GM21526 (cell line): ENCODE measurements around the gene PTPRR.

Experiments
- ATAC-seq: cut with Tn5 transposase; IDR thresholded peaks from one replicate; pipeline ENCODE4 v1.9.1; 2021; ENCODE audit warnings: moderate library complexity; ENCODE audit not compliant: unreplicated experiment, low FRiP score

PTPRR gene

GRCh38 chr12:70657616-70658286 is 262.8 kb downstream of the PTPRR start:
- no peak for ATAC-seq

DNA sequence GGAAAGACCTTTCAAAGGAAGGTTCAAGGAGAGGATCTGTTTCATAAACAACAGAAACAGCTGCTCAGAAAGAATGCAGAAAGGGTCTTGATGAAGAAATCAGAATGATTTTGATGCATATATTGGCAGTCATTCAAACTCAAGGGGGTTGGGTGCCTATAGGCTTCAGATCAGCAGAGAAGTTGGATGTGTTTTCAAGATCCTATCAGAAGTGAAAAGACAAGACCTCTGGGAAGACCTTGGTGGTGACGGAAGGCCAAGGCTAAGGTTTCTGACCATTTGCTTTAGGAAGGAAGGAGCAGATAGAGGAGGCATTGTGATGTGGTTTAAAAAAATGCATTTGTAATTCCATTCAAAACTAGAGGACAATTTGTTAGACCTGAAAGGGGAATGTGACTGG is 268.1 kb downstream of the PTPRR start:
- ATAC-seq, result no peak

GRCh38 chr12:70648831-70649230 is 271.7 kb downstream of the PTPRR start:
- no peak for ATAC-seq

GRCh38 chr12:70648191-70648590 is 272.3 kb downstream of the PTPRR start:
- no peak for ATAC-seq

DNA sequence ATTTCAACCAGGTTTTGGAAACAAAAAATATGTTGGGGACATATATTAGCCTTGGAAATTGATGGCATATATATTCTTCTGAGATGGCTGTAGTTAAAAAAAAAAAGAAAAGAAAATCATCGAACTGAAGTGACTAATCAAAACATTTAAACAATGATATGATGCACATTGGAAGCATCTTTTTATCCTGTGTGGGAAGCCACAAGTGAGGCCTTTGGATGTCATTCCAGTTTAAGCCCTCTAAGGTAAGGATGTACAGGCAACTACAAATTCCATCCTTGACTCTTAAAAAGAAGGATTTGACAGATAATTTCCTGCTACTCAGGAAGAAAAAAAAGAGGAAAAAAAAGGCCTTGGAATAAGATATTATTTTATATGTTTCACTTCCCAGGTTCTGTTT is 273.7 kb downstream of the PTPRR start:
- ATAC-seq, result no peak

DNA sequence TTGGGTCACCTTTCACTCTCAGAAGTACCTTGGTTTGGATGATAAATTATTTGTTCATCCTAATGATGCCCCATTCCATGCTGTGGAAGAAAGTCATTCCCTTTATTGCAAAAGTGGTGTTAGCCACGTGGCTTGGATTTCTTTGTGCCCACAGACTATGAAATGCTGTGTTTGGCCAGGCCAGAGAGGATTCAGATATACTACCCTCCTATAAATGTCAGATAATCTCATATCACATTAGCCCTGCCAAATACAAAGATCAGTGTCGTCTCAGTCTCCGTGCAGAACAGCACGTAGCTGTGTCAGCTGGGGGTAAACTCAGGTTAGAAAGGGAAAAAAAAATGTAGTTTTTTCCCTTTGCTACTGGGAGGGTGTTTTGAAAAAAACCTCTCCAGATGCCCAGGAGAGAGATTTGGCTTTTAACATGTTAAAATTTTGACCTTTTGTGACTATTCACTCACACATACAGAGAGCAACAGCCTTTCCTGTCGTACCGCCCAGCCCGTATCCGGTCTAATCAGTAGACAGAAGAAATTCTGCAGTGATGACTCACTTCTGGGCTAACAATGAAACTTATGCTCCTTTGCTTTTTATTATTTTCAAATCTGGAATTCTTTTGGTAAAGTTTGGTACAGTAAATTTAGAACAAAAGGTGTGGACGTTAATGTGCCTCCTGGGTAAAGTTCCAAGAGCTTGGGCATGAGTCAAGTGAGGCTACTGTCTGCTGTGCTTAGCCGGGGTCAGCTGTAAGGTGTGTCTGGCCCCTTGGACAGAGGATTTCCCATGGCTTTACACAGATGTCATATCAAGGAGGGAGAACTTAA is 274.8 kb downstream of the PTPRR start:
- no peak for ATAC-seq

DNA sequence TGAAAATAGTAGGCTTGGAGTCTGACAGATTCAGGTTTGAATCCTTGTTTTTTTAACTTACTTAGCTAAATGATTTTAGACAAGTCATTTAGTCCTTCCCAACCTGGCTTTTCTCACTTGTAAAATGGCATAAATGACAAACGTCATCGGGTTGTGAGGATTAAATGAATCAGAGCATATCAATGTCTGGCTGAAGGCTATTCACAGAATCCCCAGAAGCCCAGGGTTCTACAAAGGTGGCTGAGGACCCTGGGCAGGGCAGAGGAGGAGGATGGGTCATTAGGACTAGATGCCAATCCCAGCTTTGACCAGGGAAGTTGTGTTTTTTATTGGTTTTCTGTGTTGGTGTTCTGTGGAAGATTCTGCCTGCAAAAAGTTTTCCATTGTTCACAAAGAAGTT is 275.7 kb downstream of the PTPRR start:
- ATAC-seq, result no peak

DNA sequence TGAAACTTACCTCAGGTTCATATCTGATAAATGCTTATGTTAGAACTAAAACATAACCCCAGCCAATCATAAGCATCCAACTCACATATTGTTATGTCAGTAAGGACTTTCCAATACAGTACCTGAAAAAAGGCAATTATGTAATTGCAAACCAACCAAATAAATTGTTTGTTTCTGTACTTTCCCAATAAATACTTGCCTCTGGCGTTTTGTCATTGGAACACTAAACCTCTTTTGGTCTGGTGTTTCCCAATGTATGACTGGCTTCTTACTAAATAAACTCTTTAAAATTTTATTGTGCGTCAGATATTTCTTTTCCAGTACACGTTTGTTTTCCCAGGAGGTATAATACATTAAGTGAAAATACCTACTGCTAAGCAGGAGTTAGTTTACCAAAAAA is 276.6 kb downstream of the PTPRR start:
- no peak for ATAC-seq

GRCh38 chr12:70641691-70642090 is 278.8 kb downstream of the PTPRR start:
- ATAC-seq, result no peak

GRCh38 chr12:70640901-70641300 is 279.6 kb downstream of the PTPRR start:
- ATAC-seq, result no peak

- no peak for ATAC-seq
Measured at GRCh38 chr12:70639535-70639934, 281.0 kb downstream of the PTPRR start.

DNA sequence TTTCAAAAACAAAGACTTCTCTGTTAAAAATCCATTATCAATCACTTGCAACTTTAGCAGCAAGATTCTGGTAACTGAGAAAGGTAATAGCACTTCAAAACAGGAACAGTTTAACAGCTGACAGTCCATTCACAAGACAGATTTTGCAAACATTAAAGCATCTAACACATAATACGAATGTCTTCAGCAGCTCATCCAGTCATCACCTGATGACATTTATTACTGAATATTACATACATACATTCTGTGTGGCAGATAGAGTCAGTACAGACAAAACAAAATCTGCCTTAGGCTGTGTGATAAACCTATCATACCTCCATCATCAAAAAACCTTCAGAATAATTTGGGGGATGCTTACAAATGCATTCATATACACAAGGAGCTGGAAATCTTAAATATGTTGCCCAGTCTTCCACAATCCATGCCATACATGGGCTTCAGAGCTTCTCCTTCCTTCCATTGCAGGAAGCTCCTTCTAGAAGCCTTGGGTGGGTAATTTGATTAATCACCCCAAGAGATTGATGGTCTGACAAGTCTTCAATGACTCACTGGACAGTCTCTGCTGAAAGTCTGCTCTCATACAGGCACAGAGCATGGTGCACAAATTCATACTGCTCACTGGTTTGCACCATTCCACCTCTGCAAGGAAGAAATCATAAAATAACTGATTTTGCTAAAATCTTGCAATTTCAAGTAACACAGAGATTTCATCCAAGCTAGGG is 281.7 kb downstream of the PTPRR start:
- ATAC-seq, result no peak

DNA sequence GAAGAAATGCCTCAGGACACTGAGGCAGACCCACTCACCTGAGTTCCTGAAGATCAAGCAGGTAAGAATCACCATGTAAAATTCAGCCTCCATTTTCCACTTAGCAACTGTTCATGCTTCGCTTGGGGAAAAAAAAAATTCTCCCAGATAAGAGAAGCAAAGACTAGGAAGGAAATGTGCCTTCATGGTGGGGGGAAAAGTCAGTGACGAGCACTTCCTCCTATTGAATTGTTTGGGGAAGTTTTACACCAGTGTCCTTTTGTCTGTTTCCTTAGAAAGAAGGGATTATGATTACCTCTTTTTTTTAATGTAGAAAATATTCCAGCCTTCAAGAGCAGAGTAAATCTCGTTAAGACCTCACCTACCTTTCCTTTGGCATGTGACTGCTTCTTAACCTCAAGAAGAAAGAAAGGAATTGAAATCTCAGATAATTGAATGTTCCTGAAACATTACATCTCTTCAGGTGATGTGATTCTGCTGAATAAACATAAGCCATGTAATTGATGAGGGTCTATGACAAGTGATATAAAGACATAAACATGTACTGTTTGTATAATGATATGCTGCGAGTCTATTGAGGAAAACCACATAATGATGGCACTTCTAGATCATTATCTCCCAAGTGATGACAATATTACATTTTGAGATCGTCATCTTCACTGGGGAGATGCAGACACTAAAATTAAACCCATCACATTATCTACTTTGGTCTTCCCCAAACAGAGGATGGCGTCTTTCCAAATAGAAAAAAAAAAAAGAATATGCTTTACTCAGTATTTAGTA is 283.0 kb downstream of the PTPRR start, which contains the start of gene PTPRB:
Gene PTPRB, minus strand, starts transcription at position 127 of the 783 bp plus-strand sequence. Its CDS starts 34 bp downstream, at position 93.
- ATAC-seq, result no peak

- ATAC-seq, result no peak
Measured at GRCh38 chr12:70635755-70636154, 284.8 kb downstream of the PTPRR start.

DNA sequence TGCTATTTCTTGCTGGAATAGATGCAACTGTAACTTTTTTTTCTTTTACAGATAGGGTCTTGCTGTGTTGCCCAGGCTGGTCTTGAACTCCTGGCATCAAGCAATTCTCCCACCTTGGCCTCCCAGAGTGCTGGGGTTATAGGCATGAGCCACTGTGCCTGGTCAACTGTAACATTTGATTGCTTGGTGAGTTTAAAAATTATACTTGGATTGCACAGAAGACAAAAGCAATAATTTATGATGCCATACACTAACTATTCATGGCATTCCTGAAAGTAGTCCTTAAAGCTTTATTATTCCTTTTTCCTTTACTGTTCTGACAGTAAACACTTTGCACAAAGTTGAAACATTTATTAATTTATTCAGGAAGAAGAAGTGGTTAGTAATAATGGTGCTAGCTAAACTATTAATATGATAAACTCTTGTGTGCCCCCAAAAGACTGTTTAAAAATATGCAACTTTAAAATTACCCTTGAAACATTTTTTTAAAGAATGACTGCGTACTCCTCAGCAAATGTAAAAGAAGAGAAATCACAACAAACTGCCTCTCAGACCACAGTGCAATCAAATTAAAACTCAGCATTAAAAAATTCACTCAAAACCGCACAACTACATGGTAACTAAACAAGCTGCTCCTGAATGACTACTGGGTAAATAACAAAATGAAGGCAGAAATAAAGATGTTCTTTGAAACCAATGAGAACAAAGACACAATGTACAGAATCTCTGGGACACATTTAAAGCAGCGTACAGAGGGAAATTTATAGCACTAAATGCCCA is 291.6 kb downstream of the PTPRR start:
- ATAC-seq, result no peak

DNA sequence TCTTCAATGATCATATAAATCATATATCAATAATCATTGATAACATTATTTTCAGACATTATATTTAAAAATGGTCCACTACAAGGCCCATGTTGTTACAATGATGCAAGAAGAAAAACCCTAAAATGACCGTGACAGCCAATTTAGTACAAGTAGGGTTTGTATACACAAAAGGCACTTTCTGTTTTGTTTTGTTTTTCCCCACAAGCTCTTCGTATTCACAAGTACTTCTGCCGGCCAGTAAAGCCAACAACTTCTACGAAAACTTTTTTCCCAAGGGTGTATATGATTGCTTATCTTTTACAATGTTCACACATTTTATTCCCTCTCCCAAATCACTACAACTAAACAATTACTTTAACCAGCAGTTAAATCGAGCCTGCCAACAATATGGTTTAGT is 292.9 kb downstream of the PTPRR start:
- no peak for ATAC-seq

GRCh38 chr12:70626180-70626579 is 294.4 kb downstream of the PTPRR start:
- ATAC-seq, result no peak

DNA sequence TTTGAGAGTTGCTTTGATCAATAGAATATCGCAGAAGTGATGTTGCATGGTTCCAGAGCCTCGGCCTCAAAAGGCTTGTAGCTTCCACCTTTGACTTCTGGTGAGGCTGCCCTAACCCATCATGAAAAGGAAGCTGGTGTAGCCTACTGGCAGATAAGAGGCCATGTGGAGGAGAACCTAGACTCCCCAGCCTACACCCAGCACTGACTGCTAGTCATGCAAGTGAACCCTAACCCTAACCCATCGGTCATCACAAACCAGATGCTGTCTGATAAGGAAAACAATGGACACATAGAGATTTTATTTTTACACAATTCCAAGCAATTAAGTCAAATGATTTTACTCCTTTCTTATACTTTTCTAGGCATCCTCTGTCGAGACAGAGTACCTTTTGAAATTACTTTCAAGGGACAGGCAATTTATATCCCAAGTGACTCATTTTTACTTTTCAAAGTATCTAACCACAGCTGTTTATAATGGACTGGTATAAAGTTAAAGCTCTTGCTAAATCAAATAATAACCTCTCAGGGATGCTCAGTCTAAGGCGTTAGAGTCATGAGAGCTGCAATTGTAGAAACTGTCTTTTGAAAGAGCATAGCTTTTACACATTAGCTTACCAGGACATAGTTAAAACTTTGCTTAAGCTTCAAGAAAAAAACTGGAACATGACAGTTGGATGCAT is 300.9 kb downstream of the PTPRR start:
- no peak for ATAC-seq

DNA sequence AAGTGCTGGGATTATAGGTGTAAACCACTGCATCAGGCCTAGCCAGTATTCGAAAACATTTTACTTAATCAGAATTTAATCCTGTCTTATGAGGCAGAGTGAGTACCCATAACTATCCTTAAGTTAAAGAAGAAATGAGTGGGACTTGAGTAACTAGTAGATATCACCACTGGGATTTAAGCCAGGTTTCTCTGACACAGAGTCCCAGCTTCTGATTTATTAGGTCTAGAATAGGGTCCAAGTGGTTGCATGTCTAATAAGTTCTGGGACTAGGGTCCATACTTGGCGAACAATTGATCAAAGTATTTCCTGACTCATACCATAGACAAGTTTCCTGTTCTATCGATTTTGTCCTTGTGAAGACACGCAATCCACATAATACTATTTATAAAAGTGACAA is 302.2 kb downstream of the PTPRR start:
- ATAC-seq, result no peak
